ENCODE measurements around the gene IDS. TPM values are rescaled to one million over a fixed set of nuclear protein-coding genes. Genes with fewer than 3 reads are reported as not detected.

IDS gene
- total and polyA plus RNA-seq, 2 donors (not counting 3 experiments of a cell fraction or from before 2014, with no cell fraction given): 35.2 to 44.0 TPM

- H3K79me2 ChIP-seq (ENCODE audit: control insufficient read depth, insufficient read depth, low read length): no peaks in the 10 kb centered on the region
- TF ChIP-seq MAX (IDR thresholded peaks at IDR 0.05; ENCODE audit: insufficient read depth, insufficient read length) (no peak), CTCF (IDR thresholded peaks at IDR 0.05; ENCODE audit: extremely low read depth in 1 of 2, insufficient read depth in 1 of 2, low read depth in 1 of 2, low read length in 2 of 2) (peak; percentile 72 to 75)
- H4K20me1 ChIP-seq (replicated peaks; ENCODE audit: control insufficient read depth, extremely low read depth, insufficient read depth, low read length): no peaks in the 10 kb centered on the region
- no peak overlapping the region for H3K27ac ChIP-seq (ENCODE audit: insufficient read depth, low read depth, low read length)
- POLR2A ChIA-PET: no interaction called here
- dilution Hi-C loops (cut with MboI; ENCODE audit: extremely low pct_ligation_motif_present, low sequenced_read_pairs): no loop called here
- H3K9me3 ChIP-seq (replicated peaks; ENCODE audit: control insufficient read depth, insufficient read depth, low read length): no peaks in the 10 kb centered on the region
- peak; percentile 98 for FAIRE-seq
- peaks cover 5% of the 10 kb centered on the region for H3K4me1 ChIP-seq (ENCODE audit: control insufficient read depth, extremely low read depth, insufficient read depth, low read length)
- no TSS peak for BruUV-seq (replicated peaks)
- no peaks in the 10 kb centered on the region for H3K27me3 ChIP-seq (ENCODE audit: control insufficient read depth in 2 of 2, insufficient read depth in 2 of 2, low read length in 2 of 2)
- intact Hi-C loops (cut with micrococcal nuclease): loop anchor here (1.0 to 2.0 kb wide), 2 partner anchors 940 to 1422 kb away; no protein-coding TSS in a partner anchor
- no peaks in the 10 kb centered on the region for H3K9me1 ChIP-seq (replicated peaks; ENCODE audit: control insufficient read depth, extremely low read depth, insufficient read depth, low read length)
- no peak overlapping the region for H3K4me3 ChIP-seq (replicated peaks in 1 of 3; ENCODE audit: insufficient read depth in 1 of 3, low read depth in 1 of 3, low read length in 3 of 3)
- H2AFZ ChIP-seq (ENCODE audit: low read depth, low read length): peak overlapping the region; percentile 66
- H3K36me3 ChIP-seq (ENCODE audit: control insufficient read depth in 2 of 2, extremely low read depth in 1 of 2, insufficient read depth in 2 of 2, low read length in 2 of 2): no peaks in the 10 kb centered on the region
- peak overlapping the region; percentile 51 for H3K4me2 ChIP-seq (ENCODE audit: insufficient read depth, low read length)
- DNase-seq (ENCODE audit: low read depth, low spot score): peak; percentile 67
- H3K9ac ChIP-seq (replicated peaks; ENCODE audit: extremely low read depth, insufficient read depth, low read length): no peak overlapping the region
- CTCF ChIA-PET: interaction anchor here (0.7 to 1.8 kb wide), 13 partner anchors 8 to 1424 kb away, joined by 3 to 12 read pairs (median 5); no protein-coding TSS in a partner anchor
Measured at GRCh38 chrX:149470955-149471354, 34.2 kb downstream of the IDS start.

GRCh38 chrX:149469406-149469805 is 35.7 kb downstream of the IDS start:
- dilution Hi-C loops (cut with MboI; ENCODE audit: extremely low pct_ligation_motif_present, low sequenced_read_pairs) (no loop called here), intact Hi-C loops (cut with micrococcal nuclease) (no loop called here)
- Histone ChIP-seq H3K79me2 (ENCODE audit: control insufficient read depth, insufficient read depth, low read length) (no peaks in the 10 kb centered on the region), H3K9me3 (replicated peaks; ENCODE audit: control insufficient read depth, insufficient read depth, low read length) (no peaks in the 10 kb centered on the region), H2AFZ (ENCODE audit: low read depth, low read length) (no peak overlapping the region), H3K4me2 (ENCODE audit: insufficient read depth, low read length) (no peak overlapping the region), H3K9me1 (replicated peaks; ENCODE audit: control insufficient read depth, extremely low read depth, insufficient read depth, low read length) (no peaks in the 10 kb centered on the region), H3K4me3 (replicated peaks in 1 of 3; ENCODE audit: insufficient read depth in 1 of 3, low read depth in 1 of 3, low read length in 3 of 3) (no peak overlapping the region), H3K36me3 (ENCODE audit: control insufficient read depth in 2 of 2, extremely low read depth in 1 of 2, insufficient read depth in 2 of 2, low read length in 2 of 2) (no peaks in the 10 kb centered on the region), H3K4me1 (ENCODE audit: control insufficient read depth, extremely low read depth, insufficient read depth, low read length) (peaks cover 5% of the 10 kb centered on the region), H3K27ac (ENCODE audit: insufficient read depth, low read depth, low read length) (no peak overlapping the region), H3K27me3 (ENCODE audit: control insufficient read depth in 2 of 2, insufficient read depth in 2 of 2, low read length in 2 of 2) (peaks cover 0 to 2% of the 10 kb centered on the region in 2 experiments), H4K20me1 (replicated peaks; ENCODE audit: control insufficient read depth, extremely low read depth, insufficient read depth, low read length) (no peaks in the 10 kb centered on the region), H3K9ac (replicated peaks; ENCODE audit: extremely low read depth, insufficient read depth, low read length) (no peak overlapping the region)
- no TSS peak for BruUV-seq (replicated peaks)
- ChIA-PET CTCF (no interaction called here), POLR2A (no interaction called here)
- TF ChIP-seq POLR2AphosphoS5 (IDR thresholded peaks at IDR 0.05; ENCODE audit: insufficient read depth, low read depth, low read length) (no peak), EZH2 (IDR thresholded peaks at IDR 0.05; ENCODE audit: borderline replicate concordance, low read depth, low read length, severe bottlenecking) (no peak), FOS (IDR thresholded peaks at IDR 0.05; ENCODE audit: borderline replicate concordance, insufficient read depth, low read length) (no peak), JUN (IDR thresholded peaks at IDR 0.05; ENCODE audit: borderline replicate concordance, insufficient read depth, insufficient read length, low read depth) (no peak), CTCF (IDR thresholded peaks at IDR 0.05; ENCODE audit: extremely low read depth in 1 of 2, insufficient read depth in 1 of 2, low read depth in 1 of 2, low read length in 2 of 2) (no peak), MYC (IDR thresholded peaks at IDR 0.05; ENCODE audit: low read depth, low read length) (no peak), GATA2 (IDR thresholded peaks at IDR 0.05; ENCODE audit: insufficient read depth, insufficient read length, low read depth, low read length) (no peak), POLR2A (IDR thresholded peaks at IDR 0.05; ENCODE audit: low read depth, low read length) (no peak), MAX (IDR thresholded peaks at IDR 0.05; ENCODE audit: insufficient read depth, insufficient read length) (no peak)
- no peak for DNase-seq (ENCODE audit: low read depth, low spot score)
- no peak for FAIRE-seq

All from endothelial cell of umbilical vein (primary cell).